Activated naive CD4-positive, alpha-beta T cell treated with anti-CD3 and anti-CD28 coated beads for 36 hours (primary cell): ENCODE data around the gene NEK7. TPM values are rescaled to one million over a fixed set of nuclear protein-coding genes. Genes with fewer than 3 reads are reported as not detected.

ENCODE experiments used
- CTCF ChIA-PET: fragments of 350-600 bp; sonication (Branson Sonifier 250); formaldehyde crosslinking; loops from one replicate; lab custom pipeline; 2021; ENCODE audit warnings: antibody characterized with exemption; lab: Charles Lee
- DNase-seq: peaks from one replicate; pipeline ENCODE4 v3.0.0-alpha.2; 2020
- H3K27ac Mint-ChIP-seq: one replicate; pipeline ENCODE4 v1.8.0; 2021; ENCODE audit warnings: mild to moderate bottlenecking, mixed read lengths
- H3K27me3 Mint-ChIP-seq: one replicate; pipeline ENCODE4 v1.8.0; 2021; ENCODE audit warnings: low read depth, mixed read lengths
- H3K36me3 Mint-ChIP-seq: one replicate; pipeline ENCODE4 v1.8.0; 2021; ENCODE audit warnings: low read depth, mixed read lengths
- H3K4me1 Mint-ChIP-seq: one replicate; pipeline ENCODE4 v1.8.0; 2021; ENCODE audit warnings: low read depth, mixed read lengths
- H3K4me3 Mint-ChIP-seq: one replicate; pipeline ENCODE4 v1.8.0; 2021; ENCODE audit warnings: mild to moderate bottlenecking, moderate library complexity, mixed read lengths
- H3K9me3 Mint-ChIP-seq: one replicate; pipeline ENCODE4 v1.8.0; 2021; ENCODE audit warnings: mixed read lengths
- intact Hi-C: fragments of 100-400 bp; cut with micrococcal nuclease; formaldehyde crosslinking; loops from one replicate; pipeline ENCODE4 v1.15.1; 2023
- total RNA-seq, 2 experiments: library from RNA; stranded (reverse); gene quantifications; one replicate each; pipeline ENCODE4 v1.2.3, GENCODE V29; 2021

Gene NEK7
- total RNA-seq, 2 experiments from 2014 or later: 45.6 to 49.7 TPM

DNA sequence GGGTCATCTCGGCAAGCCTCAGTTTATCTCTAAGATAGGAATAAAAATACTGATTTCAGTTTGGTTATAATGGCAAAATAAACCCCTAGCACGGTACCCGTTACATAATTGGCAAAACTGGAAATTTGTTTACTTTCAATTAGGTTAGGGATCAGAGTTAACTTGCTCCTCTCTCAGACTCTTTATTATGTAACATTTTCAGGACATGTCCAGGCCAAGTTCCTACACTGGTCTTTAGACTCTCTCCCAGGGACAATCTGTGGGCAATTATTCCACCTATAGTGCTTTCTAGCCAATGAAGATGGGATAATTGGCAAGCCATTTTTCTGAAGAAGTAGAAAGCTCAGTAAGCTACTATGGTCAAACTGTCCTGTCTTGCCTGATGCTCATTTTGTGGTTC, 189.4 kb downstream of the NEK7 start:
- Mint-ChIP-seq H3K27ac (no peak overlapping the region), H3K27me3 (no peaks in the 10 kb centered on the region), H3K4me3 (no peak overlapping the region), H3K9me3 (no peaks in the 10 kb centered on the region), H3K4me1 (no peaks in the 10 kb centered on the region), H3K36me3 (no peaks in the 10 kb centered on the region)
- intact Hi-C loops: no loop called here
- CTCF ChIA-PET: interaction anchor here (0.7 kb wide), 1 partner anchor 106 kb away, joined by 3 read pairs; no protein-coding TSS in a partner anchor
- DNase-seq: no peak

DNA sequence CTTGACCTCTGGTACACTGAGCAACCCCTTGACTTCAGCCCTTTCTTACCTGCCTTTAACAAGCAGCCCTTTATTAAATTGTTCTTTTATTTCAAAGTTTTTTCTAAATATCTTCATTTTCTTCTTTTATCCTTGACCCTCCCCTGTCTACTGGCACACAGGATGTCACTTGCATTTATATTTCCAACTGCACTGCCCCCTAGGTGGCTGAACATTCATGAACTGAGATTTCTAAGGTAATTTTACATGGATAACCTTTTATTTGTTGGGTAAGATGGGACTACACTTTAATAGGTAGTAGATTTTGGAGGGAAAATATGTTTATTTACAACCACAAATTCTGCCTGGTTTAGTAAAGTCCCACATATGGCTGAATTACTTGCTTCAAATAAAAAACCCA, 193.7 kb downstream of the NEK7 start:
- intact Hi-C loops: loop anchor here (2.0 to 10.0 kb wide), 4 partner anchors 194 to 736 kb away; partner anchors contain the start of gene NEK7
- Mint-ChIP-seq H3K27ac (no peak overlapping the region), H3K4me1 (peaks cover 3% of the 10 kb centered on the region), H3K36me3 (no peaks in the 10 kb centered on the region), H3K4me3 (no peak overlapping the region), H3K9me3 (no peaks in the 10 kb centered on the region), H3K27me3 (no peaks in the 10 kb centered on the region)
- peak; percentile 20 for DNase-seq
- CTCF ChIA-PET: no interaction called here

- Mint-ChIP-seq H3K9me3 (no peaks in the 10 kb centered on the region), H3K4me3 (no peak overlapping the region), H3K27me3 (no peaks in the 10 kb centered on the region), H3K36me3 (no peaks in the 10 kb centered on the region), H3K27ac (no peak overlapping the region), H3K4me1 (peaks cover 3% of the 10 kb centered on the region)
- intact Hi-C loops: loop anchor here (10.0 kb wide), 2 partner anchors 332 to 738 kb away; no protein-coding TSS in a partner anchor
- CTCF ChIA-PET: interaction anchor here (0.6 to 0.9 kb wide), 3 partner anchors 95 to 953 kb away, joined by 3 to 5 read pairs (median 3); no protein-coding TSS in a partner anchor
- no peak for DNase-seq
Observed at GRCh38 chr1:198352975-198353695, 196.3 kb downstream of the NEK7 start.

GRCh38 chr1:198357937-198358336, 201.1 kb downstream of the NEK7 start:
- H3K27ac Mint-ChIP-seq: no peak overlapping the region
- DNase-seq: no peak
- CTCF ChIA-PET: interaction anchor here (0.9 to 1.7 kb wide), 9 partner anchors 9 to 286 kb away, joined by 3 to 6 read pairs (median 3); no protein-coding TSS in a partner anchor
- H3K27me3 Mint-ChIP-seq: no peaks in the 10 kb centered on the region
- no peaks in the 10 kb centered on the region for H3K9me3 Mint-ChIP-seq
- H3K4me1 Mint-ChIP-seq: peaks cover 2% of the 10 kb centered on the region
- intact Hi-C loops: loop anchor here (2.0 to 10.0 kb wide), 5 partner anchors 107 to 831 kb away; partner anchors contain the start of gene NEK7
- H3K4me3 Mint-ChIP-seq: no peak overlapping the region
- H3K36me3 Mint-ChIP-seq: no peaks in the 10 kb centered on the region

- CTCF ChIA-PET: interaction anchor here (1.1 to 1.7 kb wide), 7 partner anchors 8 to 287 kb away, joined by 3 to 6 read pairs (median 4); no protein-coding TSS in a partner anchor
- Mint-ChIP-seq H3K36me3 (no peaks in the 10 kb centered on the region), H3K27me3 (no peaks in the 10 kb centered on the region), H3K4me1 (no peaks in the 10 kb centered on the region), H3K27ac (no peak overlapping the region), H3K4me3 (no peak overlapping the region), H3K9me3 (no peaks in the 10 kb centered on the region)
- intact Hi-C loops: loop anchor here (1.0 to 10.0 kb wide), 6 partner anchors 106 to 832 kb away; partner anchors contain the start of gene NEK7
- no peak for DNase-seq
Observed at GRCh38 chr1:198359024-198359653, 202.3 kb downstream of the NEK7 start.

- intact Hi-C loops: loop anchor here (5.0 kb wide), 1 partner anchor 153 kb away; no protein-coding TSS in a partner anchor
- Mint-ChIP-seq H3K9me3 (no peaks in the 10 kb centered on the region), H3K36me3 (no peaks in the 10 kb centered on the region), H3K27ac (no peak overlapping the region), H3K4me3 (no peak overlapping the region), H3K27me3 (no peaks in the 10 kb centered on the region), H3K4me1 (no peaks in the 10 kb centered on the region)
- DNase-seq: no peak
- CTCF ChIA-PET: interaction anchor here (0.6 to 1.0 kb wide), 3 partner anchors 16 to 206 kb away, joined by 3 read pairs; no protein-coding TSS in a partner anchor
Observed at GRCh38 chr1:198360208-198360729, 203.5 kb downstream of the NEK7 start.

DNA sequence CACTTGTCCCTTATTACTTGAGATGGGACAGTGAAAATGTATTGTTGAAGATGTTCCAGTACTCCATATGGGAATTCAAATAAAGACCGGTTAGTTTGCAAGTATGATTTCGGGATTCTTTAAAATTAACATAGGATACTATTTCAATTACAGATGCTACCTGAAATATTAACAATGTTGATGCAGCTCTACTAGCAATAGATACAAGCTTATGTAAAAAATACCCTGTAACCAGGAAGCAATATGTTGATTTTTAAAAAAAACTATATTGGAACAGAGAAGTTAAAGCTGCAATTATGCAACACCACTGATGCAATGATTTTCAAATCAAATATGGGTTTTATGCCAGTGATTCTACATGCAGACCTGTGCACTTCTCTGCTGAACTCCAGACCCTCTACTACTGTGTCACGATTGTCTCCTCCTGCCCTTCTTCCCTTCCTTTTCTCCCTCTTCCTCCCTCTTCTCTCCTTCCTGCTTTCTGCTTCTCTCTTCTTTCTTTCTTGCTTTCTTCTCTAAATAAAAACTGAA, 204.5 kb downstream of the NEK7 start:
- H3K4me3 Mint-ChIP-seq: no peak overlapping the region
- intact Hi-C loops: loop anchor here (5.0 kb wide), 1 partner anchor 154 kb away; no protein-coding TSS in a partner anchor
- no peaks in the 10 kb centered on the region for H3K9me3 Mint-ChIP-seq
- no peak overlapping the region for H3K27ac Mint-ChIP-seq
- no peak for DNase-seq
- CTCF ChIA-PET: no interaction called here
- no peaks in the 10 kb centered on the region for H3K4me1 Mint-ChIP-seq
- H3K36me3 Mint-ChIP-seq: no peaks in the 10 kb centered on the region
- H3K27me3 Mint-ChIP-seq: no peaks in the 10 kb centered on the region

- CTCF ChIA-PET: interaction anchor here (0.6 to 0.7 kb wide), 3 partner anchors 604 to 820 kb away, joined by 3 read pairs; no protein-coding TSS in a partner anchor
- Mint-ChIP-seq H3K4me1 (peaks cover 2% of the 10 kb centered on the region), H3K36me3 (no peaks in the 10 kb centered on the region), H3K4me3 (no peak overlapping the region), H3K27ac (no peak overlapping the region), H3K9me3 (peaks cover 2% of the 10 kb centered on the region), H3K27me3 (no peaks in the 10 kb centered on the region)
- no peak for DNase-seq
- intact Hi-C loops: loop anchor here (5.0 kb wide), 1 partner anchor 156 kb away; no protein-coding TSS in a partner anchor
Observed at GRCh38 chr1:198363625-198364151, 206.9 kb downstream of the NEK7 start.

DNA sequence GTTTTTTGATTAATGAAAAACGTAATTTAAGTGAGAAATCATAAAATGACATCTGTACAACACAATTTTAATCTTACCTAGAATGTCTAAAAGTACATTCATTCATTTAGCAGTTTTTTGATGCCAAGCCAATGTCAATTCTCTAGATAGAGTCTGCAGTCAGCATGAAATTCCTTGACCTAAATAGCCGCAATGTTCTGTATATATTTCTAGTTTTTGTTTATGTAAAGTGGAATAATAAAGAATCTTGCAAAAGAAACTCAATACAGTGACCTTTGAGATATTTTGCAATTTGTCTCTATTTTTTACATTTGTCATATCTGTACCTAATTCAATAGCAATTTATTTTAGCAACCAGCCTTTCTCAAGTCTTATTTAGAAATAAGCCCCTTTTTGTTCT, 207.7 kb downstream of the NEK7 start:
- Mint-ChIP-seq H3K27me3 (no peaks in the 10 kb centered on the region), H3K4me1 (peaks cover 2% of the 10 kb centered on the region), H3K27ac (no peak overlapping the region), H3K4me3 (no peak overlapping the region), H3K9me3 (peaks cover 8% of the 10 kb centered on the region), H3K36me3 (no peaks in the 10 kb centered on the region)
- intact Hi-C loops: loop anchor here (5.0 kb wide), 1 partner anchor 157 kb away; no protein-coding TSS in a partner anchor
- no peak for DNase-seq
- CTCF ChIA-PET: interaction anchor here (0.7 kb wide), 1 partner anchor 747 kb away, joined by 3 read pairs; no protein-coding TSS in a partner anchor

DNA sequence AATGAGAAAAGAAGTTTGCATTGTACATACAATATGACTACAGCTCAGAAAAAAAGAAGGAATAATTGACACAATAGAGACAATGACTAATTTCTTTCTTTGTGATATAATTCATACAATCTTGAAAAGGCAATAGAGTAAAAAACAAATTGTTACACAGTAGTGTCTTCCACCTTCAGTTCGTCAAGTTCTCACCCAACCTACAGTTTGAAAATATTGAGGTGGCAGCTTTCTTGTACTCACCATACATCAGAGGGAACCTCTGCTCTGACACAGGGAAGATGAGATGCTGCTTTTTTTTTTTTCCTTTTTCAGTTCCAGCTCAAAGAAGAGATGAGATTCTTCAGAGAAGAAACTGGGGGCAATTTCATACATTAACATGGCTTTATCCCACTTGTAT, 210.5 kb downstream of the NEK7 start:
- intact Hi-C loops: no loop called here
- CTCF ChIA-PET: interaction anchor here (0.6 to 1.0 kb wide), 4 partner anchors 9 to 727 kb away, joined by 3 to 6 read pairs (median 4); no protein-coding TSS in a partner anchor
- no peak overlapping the region for H3K4me3 Mint-ChIP-seq

DNA sequence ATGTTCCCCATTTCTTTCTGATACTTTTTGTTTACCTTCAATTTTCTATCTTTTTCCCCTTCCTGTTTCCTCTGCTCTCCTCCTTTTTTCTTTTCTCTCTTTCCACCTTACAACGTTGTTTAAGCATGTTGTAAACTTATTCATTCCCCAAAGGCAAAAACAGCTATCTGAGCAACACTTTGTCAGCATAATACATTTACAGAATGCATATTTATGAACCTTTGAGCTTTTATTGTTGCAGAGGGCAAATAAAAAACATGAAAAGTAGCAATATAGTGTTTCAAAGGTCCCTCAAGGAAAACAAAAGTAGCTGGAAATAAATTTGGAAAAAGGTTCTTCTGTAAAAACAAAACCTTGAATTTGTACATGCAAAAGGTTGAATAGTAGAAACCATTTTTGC, 214.2 kb downstream of the NEK7 start:
- no peak for DNase-seq
- CTCF ChIA-PET: no interaction called here
- Mint-ChIP-seq H3K27ac (no peak overlapping the region), H3K36me3 (no peaks in the 10 kb centered on the region), H3K4me3 (no peak overlapping the region), H3K4me1 (peaks cover 4% of the 10 kb centered on the region), H3K9me3 (peaks cover 17% of the 10 kb centered on the region), H3K27me3 (no peaks in the 10 kb centered on the region)
- intact Hi-C loops: no loop called here

More for the DNA sequence above, 210.5 kb downstream of the NEK7 start:
- H3K27ac Mint-ChIP-seq: no peak overlapping the region
- no peaks in the 10 kb centered on the region for H3K27me3 Mint-ChIP-seq
- no peaks in the 10 kb centered on the region for H3K36me3 Mint-ChIP-seq
- no peak for DNase-seq
- H3K9me3 Mint-ChIP-seq: peaks cover 10% of the 10 kb centered on the region
- peaks cover 2% of the 10 kb centered on the region for H3K4me1 Mint-ChIP-seq
